ENCODE measurements around the gene CEP57. TPM values are rescaled to one million over a fixed set of nuclear protein-coding genes. Genes with fewer than 3 reads are reported as not detected.
A peak's percentile ranks its signal among the peaks of the same experiment; 100 is the strongest.

Gene CEP57
- total and polyA plus RNA-seq, 2 of the 13 experiments (the other 11 are each of a cell fraction or from before 2014, with no cell fraction given): 34.3 to 59.4 TPM

- TF ChIP-seq NCOR1 (IDR thresholded peaks at IDR 0.05; ENCODE audit: borderline replicate concordance, low read length) (no peak), AGO1 (IDR thresholded peaks at IDR 0.05; ENCODE audit: low read depth, low read length, poor library complexity, severe bottlenecking) (no peak), TIGD3 (CRISPR knock-in tag; IDR thresholded peaks at IDR 0.05; ENCODE audit: borderline replicate concordance) (peak; percentile 58; the same call in 1 of the 2 replicates), MXD3 (CRISPR knock-in tag; IDR thresholded peaks at IDR 0.05) (0 out of 2 replicates have a peak, but pooled peaks have one; percentile 31), RBFOX2 (IDR thresholded peaks at IDR 0.05; ENCODE audit: low read depth, low read length) (no peak), PAXIP1 (CRISPR knock-in tag; conservative IDR thresholded peaks at IDR 0.05) (no peak), NFE2 (CRISPR knock-in tag; IDR thresholded peaks at IDR 0.05) (no peak), RXRA (CRISPR knock-in tag; IDR thresholded peaks at IDR 0.05) (peak; percentile 16; the same call in 1 of the 2 replicates), ZNF746 (CRISPR knock-in tag; IDR thresholded peaks at IDR 0.05) (no peak), ZFP62 (CRISPR knock-in tag; IDR thresholded peaks at IDR 0.05) (no peak), ZNF773 (CRISPR knock-in tag; IDR thresholded peaks at IDR 0.05; ENCODE audit: borderline replicate concordance) (no peak), ZNF431 (CRISPR knock-in tag; IDR thresholded peaks at IDR 0.05; ENCODE audit: borderline replicate concordance, low read depth) (no peak), STAT6 (CRISPR knock-in tag; IDR thresholded peaks at IDR 0.05; ENCODE audit: borderline replicate concordance) (peak; percentile 24; the same call in 1 of the 2 replicates), ZSCAN22 (CRISPR knock-in tag; IDR thresholded peaks at IDR 0.05) (no peak), ESRRA (CRISPR knock-in tag; IDR thresholded peaks at IDR 0.05; ENCODE audit: low read depth) (no peak), ZNF614 (CRISPR knock-in tag; IDR thresholded peaks at IDR 0.05; ENCODE audit: borderline replicate concordance) (peak; percentile 3), HIVEP1 (CRISPR knock-in tag; IDR thresholded peaks at IDR 0.05) (no peak), KMT2A (CRISPR knock-in tag; IDR thresholded peaks at IDR 0.05) (no peak; the same call in 1 of the 2 replicates), XRCC5 (optimal IDR thresholded peaks at IDR 0.05; ENCODE audit: low read length) (no peak), MTERF4 (CRISPR knock-in tag; IDR thresholded peaks at IDR 0.05) (peak; percentile 71; the same call in 1 of the 2 replicates), SMYD3 (CRISPR knock-in tag; IDR thresholded peaks at IDR 0.05) (no peak)
Measured at GRCh38 chr11:95788921-95789505, 1.3 kb upstream of the CEP57 start (continued).
